ENCODE results near the gene KSR2. TPM values are rescaled to one million over a fixed set of nuclear protein-coding genes. Genes with fewer than 3 reads are reported as not detected.
A peak's percentile ranks its signal among the peaks of the same experiment; 100 is the strongest.

KSR2 gene
- polyA plus RNA-seq, 2 donors, result 0.01 to 0.04 TPM

DNA sequence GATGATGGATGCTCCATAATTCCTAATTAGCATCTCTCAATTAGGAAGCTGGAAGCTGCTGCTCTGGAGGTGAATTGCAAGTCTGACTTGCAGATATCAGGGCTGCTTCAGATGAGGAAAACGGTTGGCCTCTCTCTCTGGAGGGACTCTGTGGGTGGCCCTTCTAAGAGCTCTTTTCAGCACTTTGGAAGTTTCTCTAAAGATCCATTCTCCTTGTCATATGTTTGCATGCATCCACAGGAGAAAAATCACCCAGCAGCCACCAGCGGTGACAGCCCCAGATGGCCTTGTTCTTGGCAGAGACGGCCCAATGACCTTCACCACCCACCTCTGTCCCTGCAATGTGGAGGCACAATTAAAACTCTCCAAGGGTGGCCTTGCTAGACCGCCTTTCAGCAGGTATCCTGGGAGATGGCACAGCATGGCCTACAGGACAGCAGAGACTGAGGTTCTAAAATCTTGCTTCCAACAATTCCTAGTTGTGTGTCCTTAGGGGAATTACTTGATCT, 42.3 kb downstream of the KSR2 start:
- H3K9me3 ChIP-seq (ENCODE audit: control insufficient read depth in 2 of 2, insufficient read depth in 1 of 2, low read depth in 1 of 2, low read length in 1 of 2), result peaks cover 0 to 2% of the 10 kb centered on the region in 2 donors
- H3K27ac ChIP-seq (ENCODE audit: low read depth in 2 of 2, low read length in 1 of 2), result no peak overlapping the region
- H3K4me1 ChIP-seq (ENCODE audit: control insufficient read depth in 2 of 2, insufficient read depth in 2 of 2, low read length in 1 of 2), result no peaks in the 10 kb centered on the region
- H3K27me3 ChIP-seq (ENCODE audit: control insufficient read depth in 1 of 2, insufficient read depth in 2 of 2, low read length in 2 of 2), result no peaks in the 10 kb centered on the region
- no peaks in the 10 kb centered on the region for H3K36me3 ChIP-seq (ENCODE audit: control insufficient read depth in 2 of 2, insufficient read depth in 2 of 2, low read length in 1 of 2)
- no peak overlapping the region for H3K4me3 ChIP-seq (ENCODE audit: low read depth in 1 of 2, low read length in 2 of 2)
- WGBS, 2 donors, result 66 to 68% methylated on average over 4 of the region's 4 CpGs

GRCh38 chr12:117921929-117922777, 46.6 kb downstream of the KSR2 start:
- H3K36me3 ChIP-seq (ENCODE audit: control insufficient read depth in 2 of 2, insufficient read depth in 2 of 2, low read length in 1 of 2), result no peaks in the 10 kb centered on the region
- H3K27ac ChIP-seq (ENCODE audit: low read depth in 2 of 2, low read length in 1 of 2), result no peak overlapping the region
- no peaks in the 10 kb centered on the region for H3K27me3 ChIP-seq (ENCODE audit: control insufficient read depth in 1 of 2, insufficient read depth in 2 of 2, low read length in 2 of 2)
- no peaks in the 10 kb centered on the region for H3K9me3 ChIP-seq (ENCODE audit: control insufficient read depth in 2 of 2, insufficient read depth in 1 of 2, low read depth in 1 of 2, low read length in 1 of 2)
- 59 to 63% methylated on average over 6 of the region's 6 CpGs for WGBS, 2 donors
- no peak overlapping the region for H3K4me3 ChIP-seq (ENCODE audit: low read depth in 1 of 2, low read length in 2 of 2)
- H3K4me1 ChIP-seq (ENCODE audit: control insufficient read depth in 2 of 2, insufficient read depth in 2 of 2, low read length in 1 of 2), result no peaks in the 10 kb centered on the region

- no peak overlapping the region for H3K27ac ChIP-seq (ENCODE audit: low read depth in 2 of 2, low read length in 1 of 2)
- 62 to 74% methylated on average over 2 of the region's 2 CpGs for WGBS, 2 donors
- H3K36me3 ChIP-seq (ENCODE audit: control insufficient read depth in 2 of 2, insufficient read depth in 2 of 2, low read length in 1 of 2), result no peaks in the 10 kb centered on the region
These were observed 49.3 kb downstream of the KSR2 start for GRCh38 chr12:117919479-117919878.

DNA sequence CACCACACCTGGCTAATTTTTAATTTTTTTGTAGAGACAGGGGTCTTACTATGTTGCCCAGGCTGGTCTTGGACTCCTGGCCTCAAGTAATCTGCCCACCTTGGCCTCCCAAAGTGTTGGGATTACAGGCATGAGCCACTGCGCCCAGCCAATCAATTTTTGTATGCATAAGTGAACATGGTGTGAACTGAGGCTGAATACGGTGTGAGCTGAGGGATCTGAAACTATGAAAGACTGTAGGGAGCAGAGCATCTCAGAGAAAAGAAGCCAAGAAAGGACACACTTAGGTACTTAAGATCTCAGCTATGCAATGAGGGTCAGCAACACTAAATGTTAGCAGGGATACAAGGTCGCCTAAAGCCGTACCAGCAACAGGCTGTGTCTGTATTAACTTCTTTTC, 54.1 kb downstream of the KSR2 start:
- peaks cover 0 to 4% of the 10 kb centered on the region in 2 donors for H3K9me3 ChIP-seq (ENCODE audit: control insufficient read depth in 2 of 2, insufficient read depth in 1 of 2, low read depth in 1 of 2, low read length in 1 of 2)
- no peaks in the 10 kb centered on the region for H3K27me3 ChIP-seq (ENCODE audit: control insufficient read depth in 1 of 2, insufficient read depth in 2 of 2, low read length in 2 of 2)
- WGBS, 2 donors, result 91 to 92% methylated on average over 4 of the region's 4 CpGs
- peaks cover 0 to 3% of the 10 kb centered on the region in 2 donors for H3K4me1 ChIP-seq (ENCODE audit: control insufficient read depth in 2 of 2, insufficient read depth in 2 of 2, low read length in 1 of 2)
- no peaks in the 10 kb centered on the region for H3K36me3 ChIP-seq (ENCODE audit: control insufficient read depth in 2 of 2, insufficient read depth in 2 of 2, low read length in 1 of 2)
- no peak overlapping the region for H3K4me3 ChIP-seq (ENCODE audit: low read depth in 1 of 2, low read length in 2 of 2)
- no peak overlapping the region for H3K27ac ChIP-seq (ENCODE audit: low read depth in 2 of 2, low read length in 1 of 2)

More at GRCh38 chr12:117919479-117919878, 49.3 kb downstream of the KSR2 start:
- Histone ChIP-seq H3K9me3 (ENCODE audit: control insufficient read depth in 2 of 2, insufficient read depth in 1 of 2, low read depth in 1 of 2, low read length in 1 of 2) (no peaks in the 10 kb centered on the region), H3K27me3 (ENCODE audit: control insufficient read depth in 1 of 2, insufficient read depth in 2 of 2, low read length in 2 of 2) (no peaks in the 10 kb centered on the region), H3K4me1 (ENCODE audit: control insufficient read depth in 2 of 2, insufficient read depth in 2 of 2, low read length in 1 of 2) (no peaks in the 10 kb centered on the region), H3K4me3 (ENCODE audit: low read depth in 1 of 2, low read length in 2 of 2) (no peak overlapping the region)

GRCh38 chr12:117912756-117913155, 56.0 kb downstream of the KSR2 start:
- Histone ChIP-seq H3K4me1 (ENCODE audit: control insufficient read depth in 2 of 2, insufficient read depth in 2 of 2, low read length in 1 of 2) (peaks cover 0 to 3% of the 10 kb centered on the region in 2 donors), H3K27me3 (ENCODE audit: control insufficient read depth in 1 of 2, insufficient read depth in 2 of 2, low read length in 2 of 2) (no peaks in the 10 kb centered on the region), H3K27ac (ENCODE audit: low read depth in 2 of 2, low read length in 1 of 2) (peak overlapping the region in 1 of 2 donors; percentile 24), H3K4me3 (ENCODE audit: low read depth in 1 of 2, low read length in 2 of 2) (no peak overlapping the region), H3K9me3 (ENCODE audit: control insufficient read depth in 2 of 2, insufficient read depth in 1 of 2, low read depth in 1 of 2, low read length in 1 of 2) (peaks cover 0 to 4% of the 10 kb centered on the region in 2 donors), H3K36me3 (ENCODE audit: control insufficient read depth in 2 of 2, insufficient read depth in 2 of 2, low read length in 1 of 2) (no peaks in the 10 kb centered on the region)
- 46 to 57% methylated on average over 9 of the region's 9 CpGs for WGBS, 2 donors

DNA sequence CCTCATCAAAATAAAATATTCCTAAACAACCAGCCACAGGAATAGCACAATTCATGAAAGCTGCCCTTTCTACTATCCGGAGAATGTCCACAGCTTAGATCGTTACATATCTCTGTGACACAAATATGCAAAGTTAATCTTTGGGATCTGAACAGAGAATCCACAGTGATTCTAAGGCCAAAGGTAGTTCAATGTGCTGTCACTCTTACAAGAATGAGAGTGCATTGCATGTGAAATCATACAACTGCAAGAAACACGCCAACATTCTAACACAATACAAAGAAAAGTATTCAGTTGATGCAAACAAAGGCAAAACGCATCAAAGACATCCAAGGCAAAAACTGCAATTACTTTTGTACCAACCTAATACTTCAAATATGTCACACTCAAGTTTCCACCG, 60.4 kb downstream of the KSR2 start:
- H3K27ac ChIP-seq (ENCODE audit: low read depth in 2 of 2, low read length in 1 of 2), result no peak overlapping the region
- H3K36me3 ChIP-seq (ENCODE audit: control insufficient read depth in 2 of 2, insufficient read depth in 2 of 2, low read length in 1 of 2), result no peaks in the 10 kb centered on the region
- H3K4me3 ChIP-seq (ENCODE audit: low read depth in 1 of 2, low read length in 2 of 2), result no peak overlapping the region
- H3K4me1 ChIP-seq (ENCODE audit: control insufficient read depth in 2 of 2, insufficient read depth in 2 of 2, low read length in 1 of 2), result peaks cover 2 to 3% of the 10 kb centered on the region in 2 donors
- WGBS, 2 donors, result 78 to 82% methylated on average over 5 of the region's 5 CpGs
- H3K27me3 ChIP-seq (ENCODE audit: control insufficient read depth in 1 of 2, insufficient read depth in 2 of 2, low read length in 2 of 2), result no peaks in the 10 kb centered on the region
- peaks cover 0 to 4% of the 10 kb centered on the region in 2 donors for H3K9me3 ChIP-seq (ENCODE audit: control insufficient read depth in 2 of 2, insufficient read depth in 1 of 2, low read depth in 1 of 2, low read length in 1 of 2)

DNA sequence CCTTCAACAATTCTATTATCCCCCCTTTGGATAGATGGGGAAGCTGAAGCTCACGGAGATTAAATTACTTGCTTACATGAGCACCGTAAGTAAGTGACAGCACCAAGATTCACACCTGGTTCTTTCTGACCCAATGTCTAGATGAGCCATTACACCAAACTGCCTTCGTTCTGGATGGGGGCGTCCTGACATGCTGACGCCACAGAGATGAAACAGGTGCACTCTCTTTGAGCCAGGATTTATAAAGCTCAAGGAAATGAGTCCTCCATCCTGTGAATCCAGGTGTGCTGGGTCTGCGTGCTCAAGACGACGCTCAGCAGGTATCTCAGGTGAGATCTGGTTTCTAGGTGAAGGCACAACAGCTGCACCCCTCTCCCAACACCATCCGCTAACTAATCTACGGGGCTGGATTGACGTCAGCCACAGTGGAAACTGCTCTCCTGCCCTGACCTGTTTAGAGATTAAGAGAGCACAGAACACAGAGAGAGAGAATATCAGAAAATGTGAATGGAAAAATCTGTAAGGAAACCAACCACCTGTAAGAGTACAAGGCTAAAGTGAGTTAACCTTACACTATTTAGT, 61.6 kb downstream of the KSR2 start:
- Histone ChIP-seq H3K4me1 (ENCODE audit: control insufficient read depth in 2 of 2, insufficient read depth in 2 of 2, low read length in 1 of 2) (peaks cover 0 to 2% of the 10 kb centered on the region in 2 donors), H3K27me3 (ENCODE audit: control insufficient read depth in 1 of 2, insufficient read depth in 2 of 2, low read length in 2 of 2) (no peaks in the 10 kb centered on the region), H3K4me3 (ENCODE audit: low read depth in 1 of 2, low read length in 2 of 2) (no peak overlapping the region), H3K36me3 (ENCODE audit: control insufficient read depth in 2 of 2, insufficient read depth in 2 of 2, low read length in 1 of 2) (no peaks in the 10 kb centered on the region), H3K9me3 (ENCODE audit: control insufficient read depth in 2 of 2, insufficient read depth in 1 of 2, low read depth in 1 of 2, low read length in 1 of 2) (peaks cover 0 to 4% of the 10 kb centered on the region in 2 donors), H3K27ac (ENCODE audit: low read depth in 2 of 2, low read length in 1 of 2) (no peak overlapping the region)
- 35 to 37% methylated on average over 11 of the region's 11 CpGs for WGBS, 2 donors

GRCh38 chr12:117904051-117904450, 64.7 kb downstream of the KSR2 start:
- H3K4me3 ChIP-seq (ENCODE audit: low read depth in 1 of 2, low read length in 2 of 2), result no peak overlapping the region
- H3K27ac ChIP-seq (ENCODE audit: low read depth in 2 of 2, low read length in 1 of 2), result no peak overlapping the region
- H3K36me3 ChIP-seq (ENCODE audit: control insufficient read depth in 2 of 2, insufficient read depth in 2 of 2, low read length in 1 of 2), result no peaks in the 10 kb centered on the region
- H3K4me1 ChIP-seq (ENCODE audit: control insufficient read depth in 2 of 2, insufficient read depth in 2 of 2, low read length in 1 of 2), result peaks cover 0 to 2% of the 10 kb centered on the region in 2 donors
- WGBS, 2 donors, result 75 to 77% methylated on average over 6 of the region's 6 CpGs
- no peaks in the 10 kb centered on the region for H3K9me3 ChIP-seq (ENCODE audit: control insufficient read depth in 2 of 2, insufficient read depth in 1 of 2, low read depth in 1 of 2, low read length in 1 of 2)
- H3K27me3 ChIP-seq (ENCODE audit: control insufficient read depth in 1 of 2, insufficient read depth in 2 of 2, low read length in 2 of 2), result no peaks in the 10 kb centered on the region

DNA sequence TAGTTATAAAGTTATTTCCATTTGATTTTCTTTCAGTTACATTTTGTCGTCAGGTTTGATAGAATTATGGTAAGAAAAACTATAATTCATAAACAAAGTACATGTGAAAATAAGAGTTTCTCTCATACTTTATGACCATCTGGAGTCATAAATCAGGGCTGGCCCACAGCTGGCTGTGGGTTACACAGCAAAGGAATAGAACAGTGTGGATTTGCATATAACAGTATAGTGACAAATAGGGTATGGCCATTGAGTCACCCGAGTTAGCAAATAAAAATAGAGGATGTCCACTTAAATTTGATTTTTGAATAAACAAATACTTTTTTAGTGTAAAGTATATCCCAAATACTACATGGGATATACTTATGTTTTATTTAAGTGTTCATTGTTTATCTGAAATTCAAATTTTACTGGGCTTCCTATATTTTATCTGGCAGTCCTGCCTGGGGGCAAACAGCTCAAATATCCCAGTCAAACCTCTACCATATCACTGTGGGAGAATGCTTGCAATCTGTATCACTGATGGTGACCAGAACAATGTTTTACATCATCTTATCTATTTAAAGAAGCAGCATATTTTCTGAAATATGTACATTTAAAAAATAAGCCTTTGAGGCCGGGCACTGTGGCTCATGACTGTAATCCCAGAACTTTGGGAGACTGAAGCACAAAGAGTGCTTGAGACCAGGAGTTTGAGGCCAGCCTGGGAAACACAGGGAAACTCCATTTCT, 65.5 kb downstream of the KSR2 start:
- no peak overlapping the region for H3K27ac ChIP-seq (ENCODE audit: low read depth in 2 of 2, low read length in 1 of 2)
- peaks cover 0 to 2% of the 10 kb centered on the region in 2 donors for H3K4me1 ChIP-seq (ENCODE audit: control insufficient read depth in 2 of 2, insufficient read depth in 2 of 2, low read length in 1 of 2)
- H3K27me3 ChIP-seq (ENCODE audit: control insufficient read depth in 1 of 2, insufficient read depth in 2 of 2, low read length in 2 of 2), result no peaks in the 10 kb centered on the region
- H3K36me3 ChIP-seq (ENCODE audit: control insufficient read depth in 2 of 2, insufficient read depth in 2 of 2, low read length in 1 of 2), result no peaks in the 10 kb centered on the region
- H3K9me3 ChIP-seq (ENCODE audit: control insufficient read depth in 2 of 2, insufficient read depth in 1 of 2, low read depth in 1 of 2, low read length in 1 of 2), result no peaks in the 10 kb centered on the region
- H3K4me3 ChIP-seq (ENCODE audit: low read depth in 1 of 2, low read length in 2 of 2), result no peak overlapping the region
- WGBS, 2 donors, result 70 to 71% methylated on average over 3 of the region's 3 CpGs

Data from esophagus (tissue), 2 donors.